ENCODE data around the gene GRIA4.

GRIA4 gene

DNA sequence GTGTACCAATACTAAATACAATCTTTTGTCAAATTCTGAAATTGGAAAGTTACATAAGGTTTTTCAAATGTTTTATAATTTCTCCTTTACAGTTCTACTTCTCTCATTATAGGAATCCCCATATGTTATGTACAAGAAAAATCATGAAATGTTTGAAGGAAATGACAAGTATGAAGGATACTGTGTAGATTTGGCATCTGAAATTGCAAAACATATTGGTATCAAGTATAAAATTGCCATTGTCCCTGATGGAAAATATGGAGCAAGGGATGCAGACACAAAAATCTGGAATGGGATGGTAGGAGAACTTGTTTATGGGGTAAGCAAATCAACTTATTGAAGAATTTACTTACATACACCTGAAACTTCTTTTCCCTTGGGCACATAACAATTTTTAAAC, 308.7 kb downstream of the GRIA4 start:
- DNase-seq (ENCODE audit: low read depth), result no peak

DNA sequence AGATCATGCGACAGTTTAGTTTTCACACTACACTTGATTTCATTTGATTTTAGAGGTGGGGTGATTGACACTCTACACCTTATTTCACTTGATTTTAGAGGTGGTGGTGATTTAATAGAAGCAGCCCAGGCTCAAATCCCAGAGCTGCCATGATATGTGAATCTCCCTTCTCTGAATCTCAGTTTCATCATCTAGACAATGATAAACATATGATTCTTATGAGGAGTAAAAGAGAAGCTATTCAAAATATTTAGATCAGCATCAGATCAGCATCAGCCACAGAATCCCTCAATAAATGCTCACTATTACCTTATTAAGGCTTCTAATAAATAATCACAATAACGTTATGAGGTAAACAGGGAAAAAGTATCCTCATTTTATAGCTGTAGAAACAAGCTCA, 313.4 kb downstream of the GRIA4 start:
- DNase-seq (ENCODE audit: low read depth), result no peak

DNA sequence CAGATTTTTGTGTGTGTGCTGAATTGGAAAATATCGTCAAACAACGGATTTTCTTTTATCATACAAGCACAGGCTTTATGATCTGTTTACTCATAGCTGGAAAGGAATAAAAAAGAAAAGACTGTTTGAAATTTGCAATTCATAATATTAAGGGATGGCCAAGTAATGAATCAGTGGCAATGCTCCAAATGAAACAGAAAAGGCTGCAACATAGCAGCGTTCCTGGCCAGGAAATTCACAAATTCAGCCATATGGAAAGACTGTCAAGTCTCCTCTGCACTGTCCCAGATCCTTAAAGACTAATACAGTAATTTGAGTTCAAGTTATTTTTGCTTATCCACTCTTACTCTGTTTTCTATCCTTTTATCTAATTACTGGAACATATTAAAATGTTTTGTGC, 313.9 kb downstream of the GRIA4 start:
- no peak for DNase-seq (ENCODE audit: low read depth)

GRCh38 chr11:105929084-105929955, 319.4 kb downstream of the GRIA4 start:
- no peak for DNase-seq (ENCODE audit: low read depth)

DNA sequence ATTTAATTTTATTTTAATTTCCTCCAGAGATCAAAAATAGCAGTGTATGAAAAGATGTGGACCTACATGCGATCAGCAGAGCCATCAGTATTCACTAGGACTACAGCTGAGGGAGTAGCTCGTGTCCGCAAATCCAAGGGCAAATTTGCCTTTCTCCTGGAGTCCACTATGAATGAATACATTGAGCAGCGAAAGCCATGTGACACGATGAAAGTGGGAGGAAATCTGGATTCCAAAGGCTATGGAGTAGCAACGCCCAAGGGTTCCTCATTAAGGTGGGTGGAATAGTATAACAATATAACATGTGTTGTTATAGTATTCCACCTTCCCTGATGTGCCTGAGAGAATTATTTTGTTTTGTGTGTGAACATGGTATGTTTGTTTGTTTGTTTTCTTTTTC, 323.8 kb downstream of the GRIA4 start:
- DNase-seq (ENCODE audit: low read depth), result no peak

DNA sequence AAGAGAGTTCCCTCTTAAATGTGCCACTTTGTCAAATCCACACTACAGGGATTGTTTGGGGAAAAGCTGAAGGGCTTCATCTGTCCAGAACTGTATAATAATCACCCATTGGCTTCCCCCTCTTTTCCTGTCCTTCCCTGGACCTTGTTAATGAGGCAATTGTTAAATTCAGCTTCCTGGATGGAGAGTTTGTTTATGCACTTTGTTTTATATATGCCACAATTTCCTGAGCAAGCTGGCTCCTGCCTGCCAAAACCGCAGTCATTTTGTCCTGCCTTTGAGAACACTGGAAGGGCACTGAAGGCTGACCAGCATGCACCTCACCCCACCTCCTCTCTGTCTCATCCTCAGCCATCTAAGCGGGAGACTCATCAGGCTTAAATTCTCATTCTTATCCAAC, 325.9 kb downstream of the GRIA4 start:
- no peak for DNase-seq (ENCODE audit: low read depth)

DNA sequence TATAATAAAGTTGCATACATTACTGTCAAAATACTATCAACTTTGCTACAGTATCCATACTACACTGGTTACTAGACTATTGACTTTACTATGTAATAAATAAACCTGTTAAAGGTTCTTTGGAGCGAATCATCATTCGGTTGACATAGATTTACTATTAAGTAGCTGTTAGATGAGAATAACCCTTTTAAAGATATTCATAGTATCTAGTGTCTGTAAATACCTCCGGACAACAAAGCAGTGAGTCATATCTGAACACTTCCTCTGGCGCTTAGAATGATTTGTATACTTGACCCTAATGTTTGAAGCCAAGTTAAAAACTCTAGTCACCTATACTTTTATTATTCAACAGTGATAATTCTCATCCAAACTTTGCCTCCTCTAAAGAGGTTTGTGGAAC, 327.5 kb downstream of the GRIA4 start:
- DNase-seq (ENCODE audit: low read depth), result no peak

DNA sequence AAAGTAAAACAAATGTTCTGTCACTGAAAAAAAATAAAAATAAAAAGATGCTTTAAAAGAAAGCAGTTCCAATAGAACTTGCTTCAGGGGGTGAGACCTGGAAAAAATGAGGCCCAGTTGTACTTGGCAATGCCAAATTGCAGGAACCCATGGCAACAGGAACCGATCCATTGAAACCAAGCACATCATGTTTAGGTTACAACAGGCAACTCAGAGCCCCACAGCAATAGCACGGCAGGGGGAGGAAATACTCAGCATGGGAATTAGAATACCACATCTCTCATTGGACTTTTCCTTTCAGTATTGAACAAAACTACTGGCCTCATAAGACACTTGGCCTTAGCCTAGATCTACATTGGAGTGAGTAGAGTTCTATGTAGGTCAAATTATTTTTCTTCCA, 327.9 kb downstream of the GRIA4 start:
- DNase-seq (ENCODE audit: low read depth), result no peak

GRCh38 chr11:105942921-105943320, 333.0 kb downstream of the GRIA4 start:
- no peak for DNase-seq (ENCODE audit: low read depth)

DNA sequence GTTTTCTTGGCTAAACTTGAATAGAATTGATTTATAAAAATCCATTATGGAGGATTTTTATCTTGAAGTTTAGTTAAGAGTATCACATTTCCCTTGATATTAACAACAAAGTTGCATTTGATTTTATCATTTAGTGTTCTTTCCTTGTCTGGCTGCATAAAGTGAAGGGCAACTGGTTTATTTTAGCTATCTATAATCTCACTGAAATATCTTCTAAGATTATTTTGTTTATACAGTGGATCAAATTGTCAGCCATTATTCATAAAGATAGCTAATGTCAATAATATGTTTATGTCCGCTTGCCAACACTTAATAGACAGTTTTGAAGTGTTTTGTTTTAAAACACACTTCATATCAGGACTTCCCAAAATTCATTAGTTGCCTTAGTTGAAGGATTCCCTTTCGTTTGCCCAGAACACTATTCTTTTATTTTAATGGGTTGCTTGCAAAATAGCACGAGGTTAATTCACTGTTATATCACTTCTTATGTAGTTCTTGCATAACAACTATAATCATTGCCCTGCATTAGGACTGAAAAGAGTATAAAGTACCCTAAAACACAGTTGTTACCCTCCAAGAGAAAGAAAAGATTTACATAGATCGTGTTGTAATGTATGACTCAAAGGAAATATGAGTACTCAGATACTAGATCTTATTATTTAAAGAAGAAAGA, 339.2 kb downstream of the GRIA4 start:
- DNase-seq (ENCODE audit: low read depth), result no peak

DNA sequence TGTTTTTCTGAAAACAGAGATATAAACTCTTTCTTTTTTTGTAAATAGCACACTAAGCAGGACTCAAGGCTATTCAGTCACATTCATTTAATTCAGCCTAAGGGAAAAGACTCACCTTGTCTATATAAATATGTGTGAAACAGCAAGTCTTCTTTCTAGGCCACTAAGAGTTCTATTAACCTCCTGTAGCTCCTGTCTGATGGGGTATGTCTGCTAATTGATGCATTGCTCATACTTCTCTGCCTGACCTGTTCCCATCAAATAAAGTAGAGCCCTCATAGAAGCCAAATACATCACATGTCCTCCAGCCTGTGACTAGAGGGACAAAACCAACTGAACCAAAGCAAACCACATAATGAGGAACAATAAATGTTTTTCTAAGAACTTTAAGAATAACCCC, 344.0 kb downstream of the GRIA4 start:
- no peak for DNase-seq (ENCODE audit: low read depth)

- no peak for DNase-seq (ENCODE audit: low read depth)
Observed at GRCh38 chr11:105960252-105961245, 350.7 kb downstream of the GRIA4 start.

- no peak for DNase-seq (ENCODE audit: low read depth)
Observed at GRCh38 chr11:105968021-105968697, 358.3 kb downstream of the GRIA4 start.

GRCh38 chr11:105969756-105970155, 359.9 kb downstream of the GRIA4 start:
- no peak for DNase-seq (ENCODE audit: low read depth)

- no peak for DNase-seq (ENCODE audit: low read depth)
Observed at GRCh38 chr11:105975128-105975527, 365.3 kb downstream of the GRIA4 start.

GRCh38 chr11:105979997-105980703, 370.3 kb downstream of the GRIA4 start:
- DNase-seq (ENCODE audit: low read depth), result no peak

DNA sequence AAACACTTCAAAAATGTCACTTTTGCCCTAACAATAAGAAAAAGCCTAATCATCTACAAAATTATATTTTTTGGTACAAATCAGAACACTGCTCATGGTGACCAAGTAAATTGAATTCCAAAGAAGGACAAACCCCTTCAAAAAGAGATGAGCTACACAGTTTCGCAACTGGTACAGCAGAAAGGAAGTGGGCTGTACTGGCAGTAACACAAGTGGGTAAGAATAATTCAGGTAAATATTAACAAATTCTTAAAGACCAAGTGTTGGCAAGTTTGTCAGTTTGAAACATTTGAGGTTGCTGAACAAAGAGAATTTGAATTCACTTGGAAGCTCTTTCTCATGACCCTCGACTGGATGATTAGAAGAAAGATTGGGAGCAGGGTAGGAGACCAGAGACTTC, 376.7 kb downstream of the GRIA4 start:
- DNase-seq (ENCODE audit: low read depth), result no peak

- DNase-seq (ENCODE audit: low read depth), result no peak
Observed at GRCh38 chr11:105988197-105988596, 378.3 kb downstream of the GRIA4 start.

GRCh38 chr11:105989124-105989523, 379.3 kb downstream of the GRIA4 start:
- DNase-seq (ENCODE audit: low read depth), result no peak

DNA sequence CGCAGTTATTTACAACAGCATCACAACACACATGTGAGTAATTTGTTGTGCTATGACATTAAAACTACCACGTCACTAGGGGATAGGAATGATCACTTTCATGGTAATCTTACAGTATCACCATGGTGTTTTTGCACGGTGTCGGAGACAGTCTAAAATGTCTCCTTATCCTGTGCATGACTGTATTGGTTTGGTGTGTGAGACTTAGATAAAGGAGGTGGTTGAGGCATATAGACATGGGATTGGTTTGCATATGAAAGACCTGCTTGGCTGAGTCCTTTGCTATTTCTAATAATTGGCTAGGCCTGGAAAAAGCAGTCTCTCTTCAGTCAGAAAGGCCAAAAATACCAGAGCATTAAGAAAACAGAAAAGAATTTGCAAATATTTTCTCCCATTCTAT, 382.0 kb downstream of the GRIA4 start:
- DNase-seq (ENCODE audit: low read depth), result no peak
